ENCODE results near the gene GFPT2.

The GFPT2 gene

DNA sequence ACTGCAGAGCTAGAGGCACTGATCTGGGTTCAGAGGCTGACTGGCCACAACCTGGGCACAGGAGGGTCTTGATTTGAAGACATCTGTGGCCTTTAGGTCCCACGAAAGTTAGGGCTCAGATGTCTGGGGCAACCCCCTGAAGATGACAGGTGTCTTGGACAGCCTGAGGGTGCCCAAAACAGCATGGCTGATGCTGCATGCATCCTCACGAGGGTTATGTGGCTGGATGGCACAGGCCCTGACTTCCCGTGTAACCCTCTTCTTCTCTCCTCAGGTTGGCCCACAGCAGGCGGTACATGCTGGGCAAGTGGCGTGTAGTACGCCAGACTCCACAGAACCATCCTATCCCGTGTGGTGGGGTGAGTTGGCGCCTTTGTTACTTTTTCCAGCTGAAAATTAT is 29.8 kb upstream of the GFPT2 start:
- no peak for TF ChIP-seq ZNF274 (IDR thresholded peaks at IDR 0.05; ENCODE audit: low read depth, low read length)
- no peak overlapping the region for H3K4me3 ChIP-seq (ENCODE audit: low read length)

DNA sequence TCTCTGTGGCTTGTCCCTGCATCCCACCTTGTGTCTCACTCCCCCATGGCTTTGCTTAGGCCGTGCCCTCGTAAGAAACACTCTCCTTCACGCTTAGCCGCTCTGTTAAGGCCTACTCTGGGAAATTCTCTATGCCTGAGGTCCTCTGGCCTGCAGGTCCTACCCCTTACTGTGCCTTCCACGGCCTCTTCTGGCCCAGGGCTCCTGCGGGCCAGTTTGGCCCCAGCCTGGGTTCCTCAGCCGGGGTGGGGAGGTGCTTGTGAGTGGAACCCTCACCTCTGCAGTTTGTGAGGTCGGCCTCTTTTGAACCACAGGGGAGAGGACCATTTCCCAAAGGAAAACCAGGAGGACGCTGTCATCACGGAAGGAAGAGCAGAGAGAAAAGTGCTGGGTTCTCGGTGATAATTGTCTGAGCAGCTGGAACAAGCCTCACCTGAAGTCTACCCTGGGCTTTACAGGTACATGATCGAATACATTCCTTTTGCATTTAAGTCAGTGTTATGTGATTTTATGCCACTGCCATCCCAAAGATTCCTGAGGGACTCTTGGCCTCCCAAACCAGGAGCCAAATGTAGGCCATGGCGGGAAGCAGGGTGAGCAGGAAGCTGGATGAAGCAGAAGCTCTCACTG is 28.8 kb upstream of the GFPT2 start:
- no peak overlapping the region for H3K4me3 ChIP-seq (ENCODE audit: low read length)
- no peak for TF ChIP-seq ZNF274 (IDR thresholded peaks at IDR 0.05; ENCODE audit: low read depth, low read length)

DNA sequence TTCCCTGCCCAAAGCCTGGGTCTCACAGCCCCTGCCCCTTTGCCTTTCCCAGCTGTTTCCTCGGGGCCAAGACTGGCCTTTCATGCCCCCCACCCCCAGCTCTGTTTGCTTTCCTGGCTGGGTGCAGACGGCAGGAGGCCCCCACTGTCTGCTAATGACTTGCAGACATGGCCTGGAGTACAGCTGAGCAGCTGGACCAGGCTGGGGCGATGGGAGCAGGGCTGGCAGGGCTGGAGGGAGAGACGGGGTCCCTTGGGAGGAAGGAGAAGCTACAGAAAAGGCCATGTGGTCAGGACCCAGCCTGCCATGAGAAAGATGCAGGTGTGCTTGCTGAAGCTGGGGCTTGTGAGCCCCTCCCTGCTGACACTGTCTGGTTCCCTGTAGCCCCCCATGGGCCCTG is 28.3 kb upstream of the GFPT2 start:
- H3K4me3 ChIP-seq (ENCODE audit: low read length), result no peak overlapping the region
- TF ChIP-seq ZNF274 (IDR thresholded peaks at IDR 0.05; ENCODE audit: low read depth, low read length), result no peak

DNA sequence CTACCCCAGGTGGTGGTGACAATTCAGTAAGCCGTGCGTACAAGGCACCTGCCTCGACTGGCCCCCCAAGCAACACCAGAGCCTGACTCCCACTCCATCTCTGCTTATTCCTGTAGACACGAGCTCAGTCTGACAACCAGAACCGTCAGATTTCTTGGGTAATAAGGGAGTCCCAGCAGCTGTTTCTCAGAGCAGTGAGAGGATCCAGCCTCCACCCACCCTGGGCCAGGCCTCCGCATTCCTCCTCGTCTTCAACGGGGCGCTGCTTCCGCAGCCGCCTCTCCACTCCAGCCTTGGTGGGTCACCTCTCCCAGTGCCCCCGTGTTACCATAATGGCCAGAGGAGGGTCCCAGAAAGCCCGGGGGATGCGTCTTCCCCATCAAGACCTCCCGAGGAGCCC is 27.7 kb upstream of the GFPT2 start:
- H3K4me3 ChIP-seq (ENCODE audit: low read length), result no peak overlapping the region
- no peak for TF ChIP-seq ZNF274 (IDR thresholded peaks at IDR 0.05; ENCODE audit: low read depth, low read length)

DNA sequence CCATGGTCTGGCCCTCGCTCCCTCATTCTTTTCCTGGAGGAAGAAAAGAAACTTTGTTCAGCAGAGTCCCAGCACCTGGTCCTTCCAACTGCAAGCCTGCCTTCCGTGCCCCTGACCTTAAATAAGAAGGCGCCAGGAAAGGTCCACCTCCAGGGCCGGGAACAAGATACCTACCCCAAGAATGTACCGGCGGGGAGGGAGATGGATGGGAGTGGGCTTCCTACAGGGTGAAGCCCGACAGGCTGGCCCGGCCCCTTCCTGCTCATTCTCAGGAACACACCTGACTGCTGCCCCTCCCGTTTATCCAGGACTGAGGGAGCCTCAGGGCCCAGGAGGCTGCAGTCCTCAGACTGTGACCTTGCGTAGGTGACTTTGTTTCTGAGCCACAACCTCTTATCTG is 27.3 kb upstream of the GFPT2 start:
- TF ChIP-seq ZNF274 (IDR thresholded peaks at IDR 0.05; ENCODE audit: low read depth, low read length), result no peak
- H3K4me3 ChIP-seq (ENCODE audit: low read length), result no peak overlapping the region

DNA sequence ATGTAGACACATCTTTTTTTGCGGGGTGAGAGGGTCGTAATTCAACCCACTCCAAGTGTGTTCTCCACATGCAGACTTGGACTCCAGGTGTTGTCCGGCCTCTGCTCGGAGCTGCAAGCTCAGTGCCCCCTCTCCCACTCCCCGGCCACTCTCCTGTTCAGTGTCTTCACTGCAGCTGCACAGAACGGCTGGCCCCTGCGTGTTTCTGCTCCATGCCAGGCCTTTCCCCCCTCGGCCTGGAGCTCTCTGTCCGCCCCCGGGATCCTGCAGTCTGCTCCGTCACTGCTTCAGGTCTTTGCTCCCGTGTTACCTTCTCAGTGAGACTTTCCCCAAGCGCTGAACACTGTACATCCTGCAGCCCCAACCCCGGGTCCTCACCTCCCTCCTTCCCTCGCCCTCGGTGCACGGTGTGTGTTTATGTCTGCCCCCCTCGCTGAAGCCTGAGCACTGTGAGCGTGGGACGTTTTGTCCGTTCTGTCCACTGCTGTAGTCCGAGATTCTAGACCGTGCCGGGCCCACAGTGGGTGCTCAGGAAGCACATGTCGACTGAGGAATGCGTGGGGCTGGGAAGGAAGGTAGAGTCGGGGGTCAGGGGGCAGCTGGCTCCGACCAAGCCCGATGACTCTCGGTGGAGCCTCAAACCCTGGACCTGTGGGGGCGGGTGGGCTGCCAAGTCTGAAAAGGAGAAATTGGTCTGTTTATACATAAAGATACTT is 26.4 kb upstream of the GFPT2 start:
- TF ChIP-seq ZNF274 (IDR thresholded peaks at IDR 0.05; ENCODE audit: low read depth, low read length), result no peak
- no peak overlapping the region for H3K4me3 ChIP-seq (ENCODE audit: low read length)

DNA sequence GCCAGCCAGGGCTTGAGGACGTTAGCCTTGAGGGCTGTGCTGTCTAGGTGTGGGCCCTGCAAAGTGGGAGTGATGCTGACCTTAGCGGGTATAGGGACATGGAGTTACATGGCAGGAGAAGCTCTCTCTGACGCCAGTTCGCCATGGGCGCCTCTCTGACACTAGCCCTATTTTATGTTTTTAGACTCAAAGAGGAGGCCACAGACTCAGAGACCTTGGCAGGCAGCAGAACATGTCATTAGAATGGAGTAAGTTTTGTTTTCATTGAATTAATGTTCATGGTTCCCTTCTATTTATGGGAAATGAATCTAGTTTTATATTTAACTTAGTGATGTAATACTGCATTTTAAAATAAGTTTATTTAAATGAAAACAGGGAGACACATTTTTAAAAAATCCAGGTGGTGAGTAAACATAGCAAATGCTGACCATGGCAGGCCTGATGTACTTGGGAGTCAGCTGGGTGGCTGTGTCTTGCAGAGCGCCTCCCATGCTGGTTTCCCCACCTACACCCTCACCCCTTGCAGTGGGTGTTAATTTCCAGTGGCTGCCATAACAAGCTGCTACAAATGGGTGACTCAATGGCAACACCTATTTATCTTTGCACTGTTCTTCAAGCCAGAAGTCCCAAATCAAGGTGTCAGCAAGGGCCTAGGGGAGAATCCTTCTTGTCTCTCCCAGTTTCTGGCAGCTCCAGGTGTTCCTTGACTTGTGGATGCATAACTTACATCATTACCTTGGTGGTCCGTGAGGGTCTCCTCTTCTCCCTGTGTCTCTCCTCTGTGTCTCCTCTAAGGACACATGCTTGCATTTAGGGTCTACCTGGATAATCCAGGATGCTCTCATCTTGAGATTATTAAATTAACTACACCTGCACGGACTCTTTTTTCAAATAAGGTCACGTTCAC is 25.6 kb upstream of the GFPT2 start:
- TF ChIP-seq ZNF274 (IDR thresholded peaks at IDR 0.05; ENCODE audit: low read depth, low read length), result no peak
- no peak overlapping the region for H3K4me3 ChIP-seq (ENCODE audit: low read length)

DNA sequence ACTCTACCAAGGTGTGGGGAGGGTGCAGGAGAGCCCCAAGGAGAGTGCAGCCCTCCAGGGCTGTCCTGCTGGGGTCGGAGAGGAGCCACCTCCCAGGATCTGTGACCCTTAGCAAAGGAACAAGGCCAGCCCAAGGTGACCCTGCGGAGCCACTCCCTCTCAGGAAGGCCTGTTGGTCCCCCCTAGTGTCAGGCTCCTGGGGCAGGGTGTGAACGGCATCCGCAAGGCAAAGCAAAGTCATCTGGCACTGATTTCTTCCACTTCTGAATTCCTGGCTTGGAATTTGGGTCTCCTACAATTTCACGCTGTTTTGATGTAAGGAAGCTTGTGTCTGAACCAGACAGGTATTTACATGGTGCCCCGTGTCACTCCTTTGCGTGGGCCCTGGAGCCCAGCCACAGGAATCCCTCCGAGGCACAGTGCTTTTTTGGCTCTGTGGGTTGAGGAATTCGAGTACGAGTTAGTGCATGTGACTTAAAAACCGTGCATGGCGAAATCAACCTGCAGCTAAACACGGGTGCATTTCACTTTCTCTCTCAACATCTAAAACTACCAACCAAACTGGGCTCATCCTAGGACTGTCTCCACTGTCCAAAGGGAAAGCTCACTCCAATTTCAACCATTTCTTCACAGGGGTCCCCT is 24.5 kb upstream of the GFPT2 start:
- H3K4me3 ChIP-seq (ENCODE audit: low read length), result no peak overlapping the region
- TF ChIP-seq ZNF274 (IDR thresholded peaks at IDR 0.05; ENCODE audit: low read depth, low read length), result no peak

DNA sequence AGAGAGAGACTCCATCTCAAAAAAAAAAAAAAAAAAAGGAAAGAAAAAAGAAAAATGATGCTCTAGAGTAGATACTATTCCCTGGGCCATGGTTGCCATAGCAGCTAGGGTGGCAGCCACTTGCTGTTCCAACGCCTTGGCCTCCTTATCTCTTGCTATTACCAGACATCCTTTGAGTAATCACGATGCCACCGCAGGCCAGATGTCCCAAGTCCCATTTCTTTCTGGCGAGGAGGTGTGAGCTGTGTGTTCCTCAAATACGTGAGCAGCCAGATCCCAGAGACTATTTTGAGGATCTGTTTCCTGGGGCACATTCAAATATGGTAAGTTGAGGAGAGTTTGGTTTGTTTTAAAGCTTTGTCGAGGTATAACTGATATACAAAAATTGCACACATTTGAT is 23.4 kb upstream of the GFPT2 start:
- H3K4me3 ChIP-seq (ENCODE audit: low read length), result no peak overlapping the region
- no peak for TF ChIP-seq ZNF274 (IDR thresholded peaks at IDR 0.05; ENCODE audit: low read depth, low read length)

DNA sequence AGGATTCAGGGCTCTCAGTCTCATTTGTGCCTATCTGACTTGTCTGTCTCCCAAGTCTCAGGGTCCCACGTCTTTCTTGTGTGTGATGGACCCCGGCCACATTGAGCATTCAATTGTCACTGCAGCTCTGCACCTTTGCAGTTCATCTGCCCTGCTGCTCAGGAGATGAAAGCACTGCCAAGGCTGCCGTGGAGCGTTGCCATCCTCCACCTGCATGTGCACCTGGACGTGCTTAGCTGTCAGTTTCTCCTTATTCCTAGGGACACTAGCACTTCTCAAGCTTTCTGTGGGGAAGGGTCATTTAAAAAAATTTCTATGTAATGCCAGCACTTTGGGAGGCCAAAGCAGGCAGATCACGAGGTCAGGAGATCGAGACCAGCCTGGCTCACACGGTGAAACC is 22.8 kb upstream of the GFPT2 start:
- no peak for TF ChIP-seq ZNF274 (IDR thresholded peaks at IDR 0.05; ENCODE audit: low read depth, low read length)
- no peak overlapping the region for H3K4me3 ChIP-seq (ENCODE audit: low read length)

DNA sequence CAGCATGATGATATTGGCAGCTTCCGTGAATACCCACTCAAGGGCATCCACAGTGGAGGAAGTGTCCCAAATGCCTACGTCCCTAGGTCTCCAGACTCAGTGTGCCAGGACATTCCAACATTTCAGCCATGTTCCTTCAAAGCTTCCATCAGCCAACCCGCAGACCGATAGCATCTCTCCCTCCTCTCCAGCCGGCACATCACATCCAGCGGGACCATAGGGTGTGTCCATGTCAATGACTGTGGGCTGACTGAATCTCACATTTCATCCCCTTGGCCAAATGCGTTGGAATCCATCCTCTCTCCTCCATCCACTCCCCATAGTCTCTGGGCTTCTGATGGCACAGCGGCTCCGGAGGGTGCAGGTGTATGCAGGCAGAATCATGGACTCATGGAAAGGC is 22.2 kb upstream of the GFPT2 start:
- H3K4me3 ChIP-seq (ENCODE audit: low read length), result no peak overlapping the region
- TF ChIP-seq ZNF274 (IDR thresholded peaks at IDR 0.05; ENCODE audit: low read depth, low read length), result no peak

DNA sequence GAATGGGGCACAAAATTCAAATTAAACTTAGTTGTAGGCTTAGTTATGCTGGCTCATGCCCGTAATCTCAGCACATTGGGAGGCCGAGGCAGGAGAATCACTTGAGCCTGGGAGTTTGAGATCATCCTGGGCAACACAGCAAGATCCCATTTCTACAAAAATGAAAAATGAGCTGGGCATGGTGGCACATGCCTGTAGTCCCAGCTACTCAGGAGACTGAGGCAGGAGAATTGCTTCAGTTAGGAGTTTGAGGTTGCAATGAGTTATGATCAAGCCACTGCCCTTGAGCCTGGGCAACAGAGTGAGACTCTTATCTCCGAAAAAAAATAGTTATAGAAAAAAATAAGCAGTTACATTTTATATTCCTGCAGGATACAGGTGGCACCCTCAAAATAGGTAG is 20.7 kb upstream of the GFPT2 start:
- TF ChIP-seq ZNF274 (IDR thresholded peaks at IDR 0.05; ENCODE audit: low read depth, low read length), result no peak
- no peak overlapping the region for H3K4me3 ChIP-seq (ENCODE audit: low read length)

DNA sequence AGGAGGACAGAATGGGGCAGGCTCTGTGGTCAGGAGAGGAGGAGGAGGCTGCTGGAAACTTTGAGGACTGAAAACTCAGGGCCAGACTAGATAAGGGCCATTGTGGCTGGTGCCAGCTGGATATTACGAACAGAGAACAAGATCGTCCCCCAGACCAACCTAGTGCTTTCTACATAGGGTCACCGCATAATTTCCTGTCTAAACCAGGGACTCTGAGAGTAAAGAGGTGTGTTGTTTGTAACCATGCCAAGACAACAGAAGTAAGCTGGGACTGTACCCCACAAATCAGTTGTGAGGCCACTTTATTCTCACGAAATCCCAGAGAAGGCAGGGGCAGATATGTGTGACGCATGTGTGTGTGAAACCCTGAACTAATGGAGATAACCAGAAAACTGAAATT is 20.3 kb upstream of the GFPT2 start:
- TF ChIP-seq ZNF274 (IDR thresholded peaks at IDR 0.05; ENCODE audit: low read depth, low read length), result no peak
- no peak overlapping the region for H3K4me3 ChIP-seq (ENCODE audit: low read length)

DNA sequence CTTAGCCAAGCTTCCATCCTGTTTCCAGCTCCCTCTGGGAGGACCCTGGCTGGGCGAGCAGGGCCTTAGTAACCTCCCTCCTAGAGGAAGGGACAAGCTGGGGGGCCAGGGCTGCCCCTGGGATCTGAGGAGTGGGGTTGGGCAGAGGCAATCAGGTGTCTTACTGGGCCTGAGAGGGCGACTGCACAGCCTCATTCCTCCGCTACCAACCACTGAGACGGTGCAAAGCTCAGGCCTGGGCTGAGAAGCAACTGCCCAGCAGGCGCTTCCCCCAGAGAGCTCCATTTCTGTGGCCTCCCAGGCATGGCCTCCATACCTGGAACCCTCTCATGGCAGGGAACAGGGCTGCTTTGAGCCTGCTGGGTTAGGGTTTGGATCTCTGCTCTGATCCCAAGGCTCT is 18.8 kb upstream of the GFPT2 start:
- no peak for TF ChIP-seq ZNF274 (IDR thresholded peaks at IDR 0.05; ENCODE audit: low read depth, low read length)
- no peak overlapping the region for H3K4me3 ChIP-seq (ENCODE audit: low read length)
